GM18520 (cell line): ENCODE measurements around the gene FBXO2.
"Not testable (repeated sequence)": the region's sequence is repeated elsewhere in the genome, so short reads cannot be mapped to it uniquely, and the experiment has no call there.

Experiments
- ATAC-seq: cut with Tn5 transposase; IDR thresholded peaks from one replicate; pipeline ENCODE4 v1.9.1; 2021; ENCODE audit not compliant: unreplicated experiment

The FBXO2 gene

DNA sequence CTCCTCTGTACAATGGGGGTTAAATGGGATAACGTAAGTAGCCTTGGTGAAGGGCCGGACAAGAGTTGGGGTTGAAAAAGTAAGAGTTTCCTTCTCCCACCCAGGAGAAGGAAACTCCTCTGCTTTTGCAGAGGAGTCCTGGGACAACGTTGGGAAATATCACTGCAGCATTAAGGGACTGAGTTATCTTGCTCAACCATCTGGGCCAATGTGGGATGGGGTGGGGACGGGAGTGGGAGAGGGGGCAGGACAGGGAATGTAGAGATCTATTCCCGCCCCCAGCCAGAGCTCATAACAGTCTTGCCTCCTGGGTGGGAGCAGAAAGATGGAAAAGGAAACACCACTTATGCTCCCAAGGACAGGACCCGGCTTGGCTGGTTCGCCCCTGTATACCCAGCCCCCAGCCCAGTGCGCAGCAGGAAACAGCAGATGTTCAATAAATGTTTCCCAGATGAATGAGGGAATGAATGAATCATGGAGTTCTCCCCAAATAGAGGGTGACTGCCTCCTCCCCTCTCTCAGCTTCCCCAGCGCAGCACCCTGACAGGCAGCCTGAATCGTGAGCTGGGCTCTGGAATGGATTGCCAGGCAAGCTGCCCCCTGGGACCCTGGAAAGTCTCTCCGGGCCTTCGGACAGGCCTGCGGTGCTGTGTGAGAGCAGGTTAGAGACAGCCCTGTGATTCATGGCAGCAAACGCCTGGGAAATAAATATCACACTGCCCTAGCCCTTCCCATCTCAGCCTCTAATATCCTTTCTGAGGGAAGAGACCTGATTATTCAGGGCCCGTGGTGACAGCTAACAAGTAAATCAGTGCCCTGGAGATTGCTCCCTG, 24.8 kb downstream of the FBXO2 start:
- no peak for ATAC-seq

DNA sequence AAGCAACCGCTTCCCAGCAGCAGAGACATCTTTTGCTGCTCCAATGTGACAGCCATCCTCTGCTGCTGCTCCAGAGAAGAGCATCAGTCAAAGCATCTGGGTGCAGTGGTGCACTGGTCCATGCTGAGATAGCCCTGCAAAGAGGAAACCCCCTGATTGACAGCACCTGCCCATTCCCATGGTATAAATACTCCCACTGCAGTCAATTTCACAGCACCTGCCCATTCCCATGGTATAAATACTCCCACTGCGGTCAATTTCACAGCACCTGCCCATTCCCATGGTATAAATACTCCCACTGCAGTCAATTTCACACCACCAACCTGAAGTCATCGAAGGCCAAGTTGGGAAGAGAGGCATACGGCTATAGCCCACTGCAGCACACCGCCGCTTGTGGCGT, 25.5 kb downstream of the FBXO2 start:
- no peak for ATAC-seq

GRCh38 chr1:11626551-11626950, 27.7 kb downstream of the FBXO2 start:
- no peak for ATAC-seq

DNA sequence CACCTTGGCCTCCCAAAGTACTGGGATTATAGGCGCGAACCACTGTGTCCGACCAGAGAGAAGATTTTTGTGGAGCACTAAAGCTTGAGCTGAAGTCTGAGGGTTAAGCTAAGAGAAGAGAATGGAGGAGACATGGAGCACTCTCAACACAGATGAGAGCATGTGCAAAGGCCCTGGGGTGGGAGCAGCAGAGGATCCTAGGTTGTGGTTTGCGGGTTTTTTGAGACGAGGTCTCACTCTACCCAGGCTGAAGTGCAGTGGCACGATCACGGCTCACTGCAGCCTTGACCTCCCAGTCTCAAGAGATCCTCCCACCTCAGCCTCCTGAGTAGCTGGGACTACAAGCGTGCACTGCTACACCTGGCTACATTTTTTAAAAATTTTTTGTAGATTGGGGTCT, 30.5 kb downstream of the FBXO2 start:
- ATAC-seq, result no peak

GRCh38 chr1:11622398-11622797, 31.8 kb downstream of the FBXO2 start:
- ATAC-seq, result no peak

- no peak for ATAC-seq
Measured at GRCh38 chr1:11620924-11621323, 33.3 kb downstream of the FBXO2 start.

- no peak for ATAC-seq
Measured at GRCh38 chr1:11620405-11620804, 33.8 kb downstream of the FBXO2 start.

DNA sequence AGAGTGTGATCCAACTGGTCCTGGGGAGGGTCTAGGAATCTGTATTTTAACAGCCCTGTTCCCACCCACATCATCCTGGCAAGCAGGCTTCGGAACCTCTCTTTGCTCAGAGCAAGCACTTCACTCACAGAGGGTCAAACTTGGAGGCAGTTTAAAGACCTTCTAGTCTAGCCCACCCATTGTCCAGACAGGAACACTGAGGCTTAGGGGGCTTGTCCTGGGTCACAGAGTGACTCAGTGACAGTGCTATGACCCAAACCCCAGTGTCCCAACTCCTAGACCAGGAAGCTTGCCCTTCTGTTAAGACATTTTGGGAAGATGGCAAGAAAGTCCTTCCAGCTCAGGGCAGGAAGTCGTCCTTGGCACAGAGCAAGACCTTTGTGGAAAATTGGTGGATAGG, 36.5 kb downstream of the FBXO2 start:
- no peak for ATAC-seq

GRCh38 chr1:11617314-11617713, 36.9 kb downstream of the FBXO2 start:
- ATAC-seq, result no peak

GRCh38 chr1:11616766-11617165, 37.5 kb downstream of the FBXO2 start:
- ATAC-seq, result no peak

- no peak for ATAC-seq
Measured at GRCh38 chr1:11615090-11615489, 39.1 kb downstream of the FBXO2 start.

- ATAC-seq, result no peak
Measured at GRCh38 chr1:11613347-11613746, 40.9 kb downstream of the FBXO2 start.

DNA sequence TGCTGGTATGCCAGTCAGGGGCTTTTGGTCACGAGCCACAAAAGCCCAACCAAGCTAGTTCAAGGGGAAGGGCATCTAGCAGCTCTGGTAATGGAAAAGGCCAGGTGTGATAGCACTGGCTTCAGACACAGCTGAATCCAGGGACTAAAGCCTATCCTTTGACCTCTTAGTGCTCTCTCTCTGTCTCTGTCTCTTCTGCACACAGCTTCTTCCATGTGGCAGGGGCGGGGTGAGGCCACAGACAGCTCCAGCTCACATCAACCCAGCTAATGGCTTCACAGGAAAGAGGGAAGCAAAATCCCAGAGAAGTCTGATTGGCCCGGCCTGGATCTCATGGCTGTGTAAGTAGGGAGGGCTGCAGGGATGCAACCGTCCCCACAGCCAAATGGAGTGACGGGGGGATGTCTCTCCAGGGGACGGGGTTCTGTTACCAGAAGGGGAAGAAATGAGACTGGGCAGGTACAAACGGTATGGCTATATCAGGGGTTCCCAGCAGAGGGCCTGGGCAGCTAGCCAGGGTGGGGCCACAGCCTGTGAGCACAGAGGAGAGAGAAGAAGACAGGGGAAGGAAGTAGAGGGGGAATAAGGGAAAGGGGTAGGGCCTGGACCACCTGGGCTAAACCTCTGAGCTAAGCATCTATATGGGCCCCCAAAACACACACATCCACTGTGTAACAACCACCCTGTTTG, 42.4 kb downstream of the FBXO2 start:
- ATAC-seq, result no peak

DNA sequence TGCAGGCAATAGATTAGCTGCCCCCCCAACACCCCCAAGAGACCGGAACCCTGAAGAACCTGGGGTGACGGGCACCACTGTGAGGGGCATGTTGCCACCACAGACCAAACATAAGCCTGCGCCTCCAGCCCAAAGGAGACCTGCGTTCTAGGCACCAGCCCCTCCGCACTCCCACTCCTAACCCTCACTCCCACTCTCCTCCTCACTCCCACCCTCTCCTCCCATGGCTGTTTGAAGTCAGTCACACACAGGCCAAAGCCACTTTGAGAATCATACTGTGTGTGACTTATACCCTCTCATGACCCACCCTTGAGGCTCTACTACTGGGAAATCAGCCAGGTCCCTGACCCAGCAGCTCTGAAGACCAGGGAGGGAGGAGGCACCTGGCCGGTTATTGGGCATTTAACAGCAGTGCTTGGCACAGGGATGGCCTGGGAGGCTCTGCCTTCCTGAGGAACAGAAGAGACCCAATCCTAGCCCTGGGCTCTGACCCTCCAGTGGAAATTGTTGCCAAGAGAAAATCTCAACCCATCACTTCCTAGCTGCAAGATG, 43.5 kb downstream of the FBXO2 start:
- ATAC-seq, result no peak

DNA sequence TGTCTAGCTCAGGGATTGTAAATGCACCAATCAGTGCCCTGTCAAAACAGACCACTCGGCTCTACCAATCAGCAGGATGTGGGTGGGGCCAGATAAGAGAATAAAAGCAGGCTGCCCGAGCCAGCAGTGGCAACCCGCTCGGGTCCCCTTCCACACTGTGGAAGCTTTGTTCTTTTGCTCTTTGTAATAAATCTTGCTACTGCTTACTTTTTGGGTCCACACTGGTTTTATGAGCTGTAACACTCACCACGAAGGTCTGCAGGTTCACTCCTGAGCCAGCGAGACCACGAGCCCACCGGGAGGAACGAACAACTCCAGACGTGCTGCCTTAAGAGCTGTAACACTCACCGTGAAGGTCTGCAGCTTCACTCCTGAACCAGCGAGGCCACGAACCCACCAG, 44.9 kb downstream of the FBXO2 start:
- not testable (repeated sequence) for ATAC-seq

DNA sequence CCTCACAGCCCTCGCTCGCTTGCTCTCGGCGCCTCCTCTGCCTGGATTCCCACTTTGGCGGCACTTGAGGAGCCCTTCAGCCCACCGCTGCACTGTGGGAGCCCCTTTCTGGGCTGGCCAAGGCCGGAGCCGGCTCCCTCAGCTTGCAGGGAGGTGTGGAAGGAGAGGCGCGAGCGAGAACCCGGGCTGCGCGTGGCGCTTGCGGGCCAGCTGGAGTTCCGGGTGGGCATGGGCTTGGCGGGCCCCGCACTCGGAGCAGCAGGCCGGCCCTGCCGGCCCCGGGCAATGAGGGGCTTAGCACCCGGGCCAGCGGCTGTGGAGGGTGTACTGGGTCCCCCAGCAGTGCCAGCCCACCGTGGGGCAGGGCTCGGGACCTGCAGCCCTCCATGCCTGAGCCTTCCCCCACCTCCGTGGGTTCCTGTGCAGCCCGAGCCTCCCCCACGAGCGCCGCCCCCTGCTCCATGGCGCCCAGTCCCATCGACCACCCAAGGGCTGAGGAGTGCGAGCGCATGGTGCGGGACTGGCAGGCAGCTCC, 45.6 kb downstream of the FBXO2 start:
- not testable (repeated sequence) for ATAC-seq

GRCh38 chr1:11606775-11607174, 47.5 kb downstream of the FBXO2 start:
- ATAC-seq, result no peak

DNA sequence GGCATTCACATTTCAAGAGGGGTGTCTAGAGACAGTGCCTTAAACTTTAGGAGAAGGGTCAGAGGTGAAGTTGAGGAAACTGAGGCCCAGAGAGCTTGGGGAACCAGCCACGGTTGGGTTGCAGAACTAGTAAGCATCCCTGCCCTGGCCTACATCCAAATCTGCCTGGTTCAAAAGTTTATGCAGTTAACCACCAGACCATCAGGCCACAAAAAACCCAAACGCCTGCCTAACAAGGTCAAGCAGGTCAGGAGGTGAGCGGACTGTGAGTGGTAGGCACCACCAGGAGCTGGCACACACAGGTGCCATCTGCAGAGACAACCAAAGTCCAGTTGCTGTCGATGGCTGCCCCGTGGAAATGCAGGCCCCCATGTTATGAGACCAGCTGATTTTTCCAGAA, 51.2 kb downstream of the FBXO2 start:
- no peak for ATAC-seq

DNA sequence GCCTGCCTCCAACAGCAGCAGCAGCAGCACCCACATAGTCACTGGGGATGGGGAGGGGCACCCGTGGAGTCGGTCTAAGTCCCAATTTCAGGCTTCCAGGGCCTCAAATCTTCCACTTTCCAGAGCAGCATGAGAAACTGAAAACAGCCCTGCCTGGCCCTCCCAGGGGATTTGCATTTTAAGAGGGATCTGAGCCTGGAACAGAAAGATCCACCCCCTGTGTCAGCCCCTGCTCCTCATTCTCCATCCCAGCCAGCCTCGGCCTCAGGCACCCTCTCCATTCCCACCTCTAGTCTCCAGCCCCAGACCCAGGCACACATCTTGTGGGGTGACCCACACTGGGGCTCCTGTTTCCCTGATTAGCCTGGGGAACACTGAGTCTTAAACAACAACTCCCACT, 51.8 kb downstream of the FBXO2 start:
- ATAC-seq, result no peak

DNA sequence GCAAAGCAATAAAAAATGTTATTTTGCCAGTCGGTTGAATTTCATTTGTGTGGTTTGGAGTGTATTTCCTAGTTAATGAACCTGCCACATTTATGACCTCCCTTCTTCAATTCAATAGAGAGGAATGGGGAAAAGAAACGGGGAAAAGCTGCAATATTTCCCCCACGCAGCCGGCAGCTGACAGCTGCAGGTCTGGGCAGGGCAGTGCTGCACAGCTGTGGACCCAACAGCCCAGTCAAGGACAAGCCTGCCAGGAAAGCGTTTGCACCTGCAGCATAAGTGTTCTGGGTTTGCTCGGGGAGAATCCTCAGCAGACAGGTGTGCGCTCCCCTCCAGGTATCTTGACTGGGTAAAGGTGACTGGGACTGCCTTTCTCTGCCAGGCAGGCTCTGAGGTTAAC, 53.4 kb downstream of the FBXO2 start:
- no peak for ATAC-seq

GRCh38 chr1:11599891-11600576, 54.2 kb downstream of the FBXO2 start:
- no peak for ATAC-seq
